ENCODE data around the gene OPTC.

The OPTC gene

GRCh38 chr1:203453016-203453415 is 40.9 kb upstream of the OPTC start:
- H3K9me3 ChIP-seq (ENCODE audit: low read depth, low read length) = no peaks in the 10 kb centered on the region
- H3K9ac ChIP-seq (ENCODE audit: insufficient read length) = no peak overlapping the region
- DNase-seq (ENCODE audit: low read depth, low spot score) = no peak
- H3K36me3 ChIP-seq (ENCODE audit: insufficient read depth, low read length) = no peaks in the 10 kb centered on the region
- peak overlapping the region; percentile 49 for H3K27ac ChIP-seq
- peak overlapping the region; percentile 50 for H3K4me3 ChIP-seq
- TF ChIP-seq POLR2AphosphoS5 (IDR thresholded peaks at IDR 0.05; ENCODE audit: borderline replicate concordance, low read depth, low read length) (no peak), FOXP2 (optimal IDR thresholded peaks at IDR 0.05; ENCODE audit: control extremely low read depth, extremely low read length, insufficient read depth) (no peak), EZH2 (IDR thresholded peaks at IDR 0.05) (no peak)

GRCh38 chr1:203453616-203454015 is 40.3 kb upstream of the OPTC start:
- Histone ChIP-seq H3K4me3 (peak overlapping the region; percentile 50), H3K27ac (peak overlapping the region; percentile 49), H3K36me3 (ENCODE audit: insufficient read depth, low read length) (no peaks in the 10 kb centered on the region), H3K9me3 (ENCODE audit: low read depth, low read length) (no peaks in the 10 kb centered on the region), H3K9ac (ENCODE audit: insufficient read length) (no peak overlapping the region)
- peak; percentile 21 for TF ChIP-seq FOXP2 (optimal IDR thresholded peaks at IDR 0.05; ENCODE audit: control extremely low read depth, extremely low read length, insufficient read depth)
- no peak for TF ChIP-seq POLR2AphosphoS5 (IDR thresholded peaks at IDR 0.05; ENCODE audit: borderline replicate concordance, low read depth, low read length)
- TF ChIP-seq EZH2 (IDR thresholded peaks at IDR 0.05) = no peak
- peak; percentile 70 for DNase-seq (ENCODE audit: low read depth, low spot score)

- no peak overlapping the region for H3K27ac ChIP-seq
- DNase-seq (ENCODE audit: low read depth, low spot score) = no peak
- TF ChIP-seq EZH2 (IDR thresholded peaks at IDR 0.05) (no peak), FOXP2 (optimal IDR thresholded peaks at IDR 0.05; ENCODE audit: control extremely low read depth, extremely low read length, insufficient read depth) (no peak), POLR2AphosphoS5 (IDR thresholded peaks at IDR 0.05; ENCODE audit: borderline replicate concordance, low read depth, low read length) (no peak)
- H3K4me3 ChIP-seq = no peak overlapping the region
- H3K9ac ChIP-seq (ENCODE audit: insufficient read length) = no peak overlapping the region
- no peaks in the 10 kb centered on the region for H3K9me3 ChIP-seq (ENCODE audit: low read depth, low read length)
- H3K36me3 ChIP-seq (ENCODE audit: insufficient read depth, low read length) = no peaks in the 10 kb centered on the region
Observed at GRCh38 chr1:203454986-203455471, 38.9 kb upstream of the OPTC start.

GRCh38 chr1:203455706-203456105 is 38.2 kb upstream of the OPTC start:
- H3K36me3 ChIP-seq (ENCODE audit: insufficient read depth, low read length) = no peaks in the 10 kb centered on the region
- no peak for DNase-seq (ENCODE audit: low read depth, low spot score)
- no peaks in the 10 kb centered on the region for H3K9me3 ChIP-seq (ENCODE audit: low read depth, low read length)
- TF ChIP-seq FOXP2 (optimal IDR thresholded peaks at IDR 0.05; ENCODE audit: control extremely low read depth, extremely low read length, insufficient read depth) (no peak), EZH2 (IDR thresholded peaks at IDR 0.05) (no peak)
- H3K27ac ChIP-seq = no peak overlapping the region
- no peak overlapping the region for H3K4me3 ChIP-seq
- H3K9ac ChIP-seq (ENCODE audit: insufficient read length) = no peak overlapping the region

- Histone ChIP-seq H3K9me3 (ENCODE audit: low read depth, low read length) (no peaks in the 10 kb centered on the region), H3K4me3 (no peak overlapping the region), H3K36me3 (ENCODE audit: insufficient read depth, low read length) (no peaks in the 10 kb centered on the region), H3K9ac (ENCODE audit: insufficient read length) (no peak overlapping the region), H3K27ac (no peak overlapping the region)
- TF ChIP-seq FOXP2 (optimal IDR thresholded peaks at IDR 0.05; ENCODE audit: control extremely low read depth, extremely low read length, insufficient read depth) (no peak), EZH2 (IDR thresholded peaks at IDR 0.05) (no peak), POLR2AphosphoS5 (IDR thresholded peaks at IDR 0.05; ENCODE audit: borderline replicate concordance, low read depth, low read length) (no peak)
- DNase-seq (ENCODE audit: low read depth, low spot score) = no peak
Observed at GRCh38 chr1:203456577-203456976, 37.4 kb upstream of the OPTC start.

GRCh38 chr1:203458078-203458477 is 35.9 kb upstream of the OPTC start:
- Histone ChIP-seq H3K36me3 (ENCODE audit: insufficient read depth, low read length) (no peaks in the 10 kb centered on the region), H3K27ac (no peak overlapping the region; the same call in 1 of the 2 replicates), H3K4me3 (no peak overlapping the region), H3K9ac (ENCODE audit: insufficient read length) (no peak overlapping the region), H3K9me3 (ENCODE audit: low read depth, low read length) (no peaks in the 10 kb centered on the region)
- no peak for DNase-seq (ENCODE audit: low read depth, low spot score)
- no peak for TF ChIP-seq EZH2 (IDR thresholded peaks at IDR 0.05)
- TF ChIP-seq FOXP2 (optimal IDR thresholded peaks at IDR 0.05; ENCODE audit: control extremely low read depth, extremely low read length, insufficient read depth) = no peak
- no peak for TF ChIP-seq POLR2AphosphoS5 (IDR thresholded peaks at IDR 0.05; ENCODE audit: borderline replicate concordance, low read depth, low read length)

- no peak for DNase-seq (ENCODE audit: low read depth, low spot score)
- no peak overlapping the region for H3K27ac ChIP-seq
Observed at GRCh38 chr1:203459671-203460201, 34.2 kb upstream of the OPTC start.

GRCh38 chr1:203461717-203462116 is 32.2 kb upstream of the OPTC start:
- TF ChIP-seq FOXP2 (optimal IDR thresholded peaks at IDR 0.05; ENCODE audit: control extremely low read depth, extremely low read length, insufficient read depth) (no peak), EZH2 (IDR thresholded peaks at IDR 0.05) (no peak), POLR2AphosphoS5 (IDR thresholded peaks at IDR 0.05; ENCODE audit: borderline replicate concordance, low read depth, low read length) (no peak)
- Histone ChIP-seq H3K9ac (ENCODE audit: insufficient read length) (no peak overlapping the region), H3K9me3 (ENCODE audit: low read depth, low read length) (no peaks in the 10 kb centered on the region), H3K36me3 (ENCODE audit: insufficient read depth, low read length) (no peaks in the 10 kb centered on the region), H3K27ac (no peak overlapping the region), H3K4me3 (no peak overlapping the region)
- DNase-seq (ENCODE audit: low read depth, low spot score) = no peak

More at GRCh38 chr1:203459671-203460201, 34.2 kb upstream of the OPTC start:
- no peak for TF ChIP-seq EZH2 (IDR thresholded peaks at IDR 0.05)
- TF ChIP-seq FOXP2 (optimal IDR thresholded peaks at IDR 0.05; ENCODE audit: control extremely low read depth, extremely low read length, insufficient read depth) = no peak
- no peak for TF ChIP-seq POLR2AphosphoS5 (IDR thresholded peaks at IDR 0.05; ENCODE audit: borderline replicate concordance, low read depth, low read length)
- Histone ChIP-seq H3K9ac (ENCODE audit: insufficient read length) (no peak overlapping the region), H3K4me3 (no peak overlapping the region), H3K36me3 (ENCODE audit: insufficient read depth, low read length) (no peaks in the 10 kb centered on the region), H3K9me3 (ENCODE audit: low read depth, low read length) (no peaks in the 10 kb centered on the region)

GRCh38 chr1:203462143-203462542 is 31.8 kb upstream of the OPTC start:
- TF ChIP-seq POLR2AphosphoS5 (IDR thresholded peaks at IDR 0.05; ENCODE audit: borderline replicate concordance, low read depth, low read length) = no peak
- TF ChIP-seq EZH2 (IDR thresholded peaks at IDR 0.05) = no peak
- TF ChIP-seq FOXP2 (optimal IDR thresholded peaks at IDR 0.05; ENCODE audit: control extremely low read depth, extremely low read length, insufficient read depth) = no peak
- no peak overlapping the region for H3K4me3 ChIP-seq
- no peaks in the 10 kb centered on the region for H3K36me3 ChIP-seq (ENCODE audit: insufficient read depth, low read length)
- no peaks in the 10 kb centered on the region for H3K9me3 ChIP-seq (ENCODE audit: low read depth, low read length)
- H3K27ac ChIP-seq = no peak overlapping the region
- no peak overlapping the region for H3K9ac ChIP-seq (ENCODE audit: insufficient read length)
- DNase-seq (ENCODE audit: low read depth, low spot score) = no peak

Data from SK-N-MC (cell line).